ENCODE measurements around the gene FAM83G. TPM values are rescaled to one million over a fixed set of nuclear protein-coding genes. Genes with fewer than 3 reads are reported as not detected.
"Not testable (repeated sequence)": the region's sequence is repeated elsewhere in the genome, so short reads cannot be mapped to it uniquely, and the experiment has no call there.

FAM83G gene, protein sequence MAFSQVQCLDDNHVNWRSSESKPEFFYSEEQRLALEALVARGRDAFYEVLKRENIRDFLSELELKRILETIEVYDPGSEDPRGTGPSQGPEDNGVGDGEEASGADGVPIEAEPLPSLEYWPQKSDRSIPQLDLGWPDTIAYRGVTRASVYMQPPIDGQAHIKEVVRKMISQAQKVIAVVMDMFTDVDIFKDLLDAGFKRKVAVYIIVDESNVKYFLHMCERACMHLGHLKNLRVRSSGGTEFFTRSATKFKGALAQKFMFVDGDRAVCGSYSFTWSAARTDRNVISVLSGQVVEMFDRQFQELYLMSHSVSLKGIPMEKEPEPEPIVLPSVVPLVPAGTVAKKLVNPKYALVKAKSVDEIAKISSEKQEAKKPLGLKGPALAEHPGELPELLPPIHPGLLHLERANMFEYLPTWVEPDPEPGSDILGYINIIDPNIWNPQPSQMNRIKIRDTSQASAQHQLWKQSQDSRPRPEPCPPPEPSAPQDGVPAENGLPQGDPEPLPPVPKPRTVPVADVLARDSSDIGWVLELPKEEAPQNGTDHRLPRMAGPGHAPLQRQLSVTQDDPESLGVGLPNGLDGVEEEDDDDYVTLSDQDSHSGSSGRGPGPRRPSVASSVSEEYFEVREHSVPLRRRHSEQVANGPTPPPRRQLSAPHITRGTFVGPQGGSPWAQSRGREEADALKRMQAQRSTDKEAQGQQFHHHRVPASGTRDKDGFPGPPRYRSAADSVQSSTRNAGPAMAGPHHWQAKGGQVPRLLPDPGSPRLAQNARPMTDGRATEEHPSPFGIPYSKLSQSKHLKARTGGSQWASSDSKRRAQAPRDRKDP
- total RNA-seq (2014; rRNA removed; shearing (Covaris generic)), result 38.9 and 44.6 TPM in 2 replicates

DNA sequence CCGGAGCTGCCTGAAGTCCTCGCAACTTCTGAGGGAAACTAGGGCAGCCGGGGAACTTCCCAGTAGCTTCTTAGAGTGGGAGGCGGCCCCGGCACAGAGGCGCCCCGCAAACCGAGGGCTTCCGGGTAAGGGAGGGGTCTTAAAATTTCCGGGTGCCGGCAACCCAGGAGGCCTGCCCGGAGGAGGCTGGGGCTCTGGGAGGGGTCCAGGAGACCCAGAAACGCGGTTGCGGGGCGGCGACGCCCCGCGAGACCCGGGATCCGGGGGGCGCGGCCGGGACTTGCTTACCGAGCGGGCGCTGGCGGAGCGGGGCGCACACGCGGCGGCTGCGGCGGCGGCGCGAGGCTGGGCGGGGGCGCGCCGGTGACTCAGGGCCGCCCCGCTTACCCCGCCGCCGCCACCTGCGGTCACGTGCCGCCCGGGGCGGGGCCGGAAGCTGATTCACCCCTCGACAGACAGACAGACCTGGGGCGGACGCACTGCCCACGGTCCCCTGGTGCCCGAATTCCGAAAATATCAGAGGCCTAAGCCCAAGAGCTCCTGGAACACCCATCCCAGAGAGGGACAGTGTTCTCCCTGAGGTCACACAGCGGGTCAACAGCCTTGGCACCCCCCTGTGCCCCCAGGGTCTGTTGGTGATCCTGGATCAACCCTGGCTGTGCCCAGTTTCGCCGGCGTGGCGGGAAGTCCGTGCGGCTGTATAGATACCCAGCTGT is at the start of gene FAM83G:
Gene FAM83G, minus strand, starts transcription at position 344 of the 716 bp plus-strand sequence. CDS start 723 bp downstream, outside the sequence.
- peak; percentile 70 for DNase-seq (ENCODE audit: low spot score)

DNA sequence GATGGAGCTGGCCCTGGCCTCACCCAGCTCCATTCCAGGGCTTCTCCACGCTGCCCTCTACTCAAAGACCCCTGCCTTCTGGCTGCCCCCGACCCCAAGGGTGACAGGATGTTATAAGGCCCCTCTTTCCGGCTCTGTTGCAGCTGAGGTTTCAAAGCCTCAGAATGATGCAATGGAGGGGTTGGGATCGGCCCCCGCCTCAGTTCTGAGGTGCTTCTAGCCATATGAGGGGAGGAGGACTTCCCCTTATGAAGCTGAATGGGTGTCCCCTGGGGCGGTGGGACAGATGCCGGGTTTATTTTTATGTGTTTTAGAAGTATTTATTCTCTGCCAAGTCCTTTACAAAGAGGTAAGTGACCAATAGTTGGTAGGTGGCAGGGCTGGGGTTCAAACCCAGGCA is 44.3 kb upstream of the FAM83G start:
- DNase-seq (ENCODE audit: low spot score), result not testable (repeated sequence)

GRCh38 chr17:19047510-19047909 is 42.9 kb upstream of the FAM83G start:
- DNase-seq (ENCODE audit: low spot score), result not testable (repeated sequence)

DNA sequence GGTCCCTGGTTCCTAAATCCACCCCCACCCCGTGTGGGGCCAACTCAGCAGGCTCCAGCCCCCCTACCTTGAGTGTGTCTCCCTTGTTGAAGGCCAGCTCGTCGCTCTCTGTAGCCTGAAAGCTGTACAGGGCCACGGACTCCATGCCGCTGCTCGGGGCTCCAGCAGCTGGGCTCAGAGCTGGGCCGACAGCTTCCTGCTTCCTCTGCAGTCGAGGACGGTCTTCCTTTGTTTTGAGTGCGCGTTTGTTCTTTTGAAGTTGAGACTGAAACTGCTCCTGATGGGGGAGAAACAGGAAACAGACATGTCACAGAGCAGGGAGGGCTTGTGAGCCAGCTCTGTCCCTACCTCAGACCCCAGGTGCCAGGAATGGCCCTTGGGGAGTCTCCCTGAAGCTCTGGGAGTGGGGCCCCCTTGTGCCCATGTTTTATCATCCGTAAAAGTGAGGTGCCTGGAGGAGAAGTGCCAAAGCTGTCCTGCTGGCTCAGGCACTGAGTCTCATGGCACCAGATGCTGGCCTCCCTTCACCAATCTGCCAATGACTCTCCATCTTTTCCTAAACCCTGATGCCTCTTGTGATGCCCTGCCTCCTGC is 42.3 kb upstream of the FAM83G start, which contains the start of gene GRAP:
Gene GRAP, minus strand, starts transcription at position 176 of the 594 bp plus-strand sequence. Its CDS starts 31 bp downstream, at position 145.
- DNase-seq (ENCODE audit: low spot score), result not testable (repeated sequence)

DNA sequence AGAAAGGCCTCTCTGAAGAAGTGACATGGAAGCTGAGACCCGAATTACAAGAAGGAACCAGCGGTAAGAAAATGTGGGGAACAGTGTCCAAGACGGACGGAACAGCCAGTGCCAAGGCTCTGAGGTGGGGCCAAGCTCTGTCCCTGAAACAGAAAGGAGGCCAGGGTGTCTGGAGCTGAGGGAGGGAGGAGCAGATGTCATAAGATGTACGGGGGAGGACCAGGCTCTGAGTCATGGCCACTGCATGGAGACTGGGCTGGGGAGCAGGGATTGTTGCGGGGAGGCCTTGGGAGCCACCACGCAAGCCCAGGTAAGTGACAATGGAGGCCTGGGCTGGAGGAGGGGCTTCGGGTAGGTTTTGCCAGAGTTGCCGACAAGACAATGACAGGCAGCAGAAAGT is 40.1 kb upstream of the FAM83G start:
- DNase-seq (ENCODE audit: low spot score), result not testable (repeated sequence)

GRCh38 chr17:19043032-19043431 is 38.5 kb upstream of the FAM83G start:
- not testable (repeated sequence) for DNase-seq (ENCODE audit: low spot score)

DNA sequence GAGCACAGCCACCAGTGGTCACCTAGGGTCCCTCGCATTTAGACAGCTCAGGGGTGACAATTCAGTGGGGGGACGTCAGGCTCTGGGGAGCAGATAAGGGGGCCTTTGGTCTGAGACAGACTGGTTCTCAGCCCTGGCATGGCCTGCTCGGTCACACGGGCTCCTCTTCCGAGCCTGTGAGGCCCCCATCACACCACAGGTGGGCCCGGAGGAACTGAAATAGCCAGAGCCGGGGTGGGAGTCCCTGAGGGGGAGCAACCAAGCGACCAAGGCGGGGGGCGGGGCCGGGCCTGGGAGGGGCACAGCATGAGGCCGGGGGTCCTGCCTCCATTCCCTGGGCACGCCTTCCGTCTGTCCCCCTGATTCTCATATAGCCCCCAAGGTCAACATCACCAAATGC is 37.8 kb upstream of the FAM83G start:
- DNase-seq (ENCODE audit: low spot score), result not testable (repeated sequence)

DNA sequence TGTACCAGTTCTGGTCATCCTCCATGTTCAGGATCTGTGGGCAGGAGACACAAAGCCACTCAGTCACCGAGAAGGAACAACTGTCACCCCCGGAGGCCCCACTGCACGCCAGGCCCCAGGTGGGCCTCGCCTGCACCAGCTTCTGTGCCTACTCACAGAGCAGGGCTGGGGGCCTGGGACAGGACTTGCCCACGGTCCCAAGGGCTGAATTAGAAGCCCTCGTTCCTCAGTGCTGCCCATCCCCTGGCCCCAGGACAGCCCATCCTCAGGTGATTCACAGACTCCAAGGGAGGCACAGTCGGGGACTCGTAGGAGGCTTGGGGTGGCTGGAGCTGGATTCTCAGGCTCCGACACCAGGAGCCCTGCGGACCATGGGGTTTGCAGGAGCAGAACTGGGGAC is 37.3 kb upstream of the FAM83G start:
- DNase-seq (ENCODE audit: low spot score), result not testable (repeated sequence)

- DNase-seq (ENCODE audit: low spot score), result not testable (repeated sequence)
Measured at GRCh38 chr17:19040350-19040749, 35.8 kb upstream of the FAM83G start.

DNA sequence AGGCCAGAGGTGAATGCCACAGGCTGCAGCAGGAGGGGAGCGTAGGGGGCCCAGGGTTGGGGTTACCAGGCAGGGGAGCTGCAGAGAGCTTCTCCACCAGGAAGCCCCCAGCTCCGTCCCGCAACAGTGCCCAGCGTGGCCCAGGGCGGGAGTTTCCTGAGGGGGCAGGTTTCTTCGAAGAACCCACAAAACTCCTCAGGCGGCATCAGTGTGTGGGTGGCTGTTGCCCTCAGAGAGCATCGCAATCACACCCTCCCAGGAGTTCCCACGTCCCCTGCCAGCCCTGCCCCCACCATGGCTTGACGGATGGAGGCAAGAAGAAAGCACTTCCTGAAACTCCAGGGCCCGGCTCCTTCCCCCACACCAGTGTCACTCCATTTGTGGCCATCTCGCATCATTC is 34.2 kb upstream of the FAM83G start:
- not testable (repeated sequence) for DNase-seq (ENCODE audit: low spot score)

DNA sequence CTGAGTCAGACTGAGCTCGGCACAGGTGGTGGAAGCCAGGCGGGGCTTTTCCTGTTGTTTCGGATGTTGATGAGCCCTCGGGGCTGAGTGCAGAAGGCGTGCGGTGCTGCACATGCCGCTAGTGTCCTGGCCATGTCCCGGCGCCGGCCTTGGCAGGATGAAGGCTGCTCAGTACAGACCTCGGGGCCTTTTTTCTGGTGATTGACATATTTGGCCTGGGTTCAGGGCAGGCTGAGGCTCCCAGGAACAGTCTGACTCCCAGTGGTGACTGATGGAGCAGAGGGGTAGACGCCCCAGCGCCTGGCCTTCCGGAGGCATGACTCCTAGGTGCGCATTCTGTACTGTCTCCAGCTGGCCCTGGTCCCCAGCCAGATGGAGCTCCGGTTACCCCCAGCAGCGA is 33.4 kb upstream of the FAM83G start:
- DNase-seq (ENCODE audit: low spot score), result not testable (repeated sequence)

DNA sequence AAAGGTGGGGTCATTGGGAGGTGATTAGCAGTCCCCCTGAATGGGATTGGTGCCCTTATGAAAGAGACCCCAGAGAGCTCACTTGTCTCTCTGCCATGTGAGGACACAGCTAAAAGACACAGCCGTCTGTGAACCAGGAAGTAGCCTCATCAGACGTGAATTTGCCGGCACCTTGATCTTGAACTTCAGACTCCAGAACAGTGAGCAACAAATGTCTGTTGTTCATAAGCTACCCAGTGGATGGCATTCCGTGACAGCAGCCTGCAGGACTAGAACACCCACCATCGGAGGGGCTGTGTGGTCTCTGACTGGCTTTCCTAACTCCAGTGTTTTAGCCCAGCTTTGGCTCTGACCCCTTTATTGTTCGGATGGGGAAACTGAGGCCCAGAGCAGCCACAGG is 33.0 kb upstream of the FAM83G start:
- DNase-seq (ENCODE audit: low spot score), result not testable (repeated sequence)

DNA sequence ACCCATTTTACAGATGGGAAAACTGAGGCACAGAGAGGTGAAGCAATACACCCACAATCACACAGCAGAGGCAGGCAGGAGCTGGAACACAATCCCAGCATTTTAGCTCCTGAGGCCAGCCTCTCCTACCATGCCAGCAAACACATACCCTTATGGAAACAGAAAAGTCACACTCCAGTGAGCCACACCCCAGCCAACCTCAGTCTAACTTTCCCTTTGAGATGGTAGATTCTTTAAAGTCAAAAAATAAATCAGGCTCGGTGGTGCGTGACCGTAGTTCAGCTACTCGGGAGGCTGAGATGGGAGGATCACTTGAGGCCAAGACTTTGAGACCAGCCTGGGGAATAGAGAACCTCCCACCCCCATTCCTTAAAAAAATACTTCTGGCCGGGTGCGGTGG is 31.6 kb upstream of the FAM83G start:
- not testable (repeated sequence) for DNase-seq (ENCODE audit: low spot score)

GRCh38 chr17:19032377-19032988 is 27.9 kb upstream of the FAM83G start:
- not testable (repeated sequence) for DNase-seq (ENCODE audit: low spot score)

- DNase-seq (ENCODE audit: low spot score), result not testable (repeated sequence)
Measured at GRCh38 chr17:19031729-19032128, 27.2 kb upstream of the FAM83G start.

DNA sequence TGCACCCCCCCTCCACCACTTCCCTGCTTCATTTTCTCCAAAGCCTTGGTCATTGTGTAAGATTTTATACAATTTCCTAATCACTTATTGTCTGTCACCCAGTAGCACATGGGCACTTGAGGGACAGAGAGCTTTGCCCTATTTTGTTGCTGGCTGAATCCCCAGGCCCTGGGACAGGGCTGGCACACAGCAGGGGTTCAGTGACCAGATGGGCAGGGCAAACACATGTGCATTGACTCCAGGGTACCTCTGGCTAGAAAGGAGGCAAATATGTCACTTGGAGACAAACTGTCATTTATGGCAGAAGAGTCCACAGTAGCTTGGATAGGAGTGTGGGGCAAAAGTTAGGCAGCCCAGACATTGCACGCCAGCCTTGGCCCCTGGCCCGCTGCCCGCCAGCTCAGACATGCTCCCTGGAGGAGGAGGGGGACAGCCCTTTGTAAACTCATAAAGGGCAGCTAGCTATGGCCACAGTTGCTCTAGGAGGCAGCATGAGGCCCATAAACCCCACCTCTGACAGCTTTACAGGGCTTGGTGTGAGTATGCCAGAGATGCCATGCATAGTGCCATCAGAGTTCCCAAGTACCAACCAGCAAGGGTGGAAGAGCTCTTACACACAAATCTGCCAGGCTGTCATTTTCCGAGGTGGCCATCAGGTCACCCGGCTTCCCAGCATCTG is 26.3 kb upstream of the FAM83G start:
- not testable (repeated sequence) for DNase-seq (ENCODE audit: low spot score)

DNA sequence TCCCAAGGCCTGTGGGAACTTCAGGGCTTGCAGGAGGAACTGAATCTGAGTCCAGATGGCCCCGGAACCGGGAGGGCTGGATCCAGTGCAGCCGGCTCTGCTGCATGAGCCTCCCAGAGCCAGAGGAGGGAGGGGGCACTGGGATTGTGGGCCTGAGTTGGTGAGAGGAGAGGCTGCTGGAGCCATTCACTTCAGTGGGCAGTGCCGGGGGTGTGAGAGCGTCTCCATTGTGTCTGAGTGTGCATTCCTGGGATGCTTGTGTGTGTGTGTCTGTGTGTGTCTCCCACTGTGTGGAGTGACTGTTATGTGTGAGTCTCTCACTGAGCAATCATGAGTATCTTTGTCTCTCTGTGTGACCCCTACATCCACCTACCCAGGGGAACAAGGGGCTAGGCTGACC is 25.2 kb upstream of the FAM83G start:
- not testable (repeated sequence) for DNase-seq (ENCODE audit: low spot score)

DNA sequence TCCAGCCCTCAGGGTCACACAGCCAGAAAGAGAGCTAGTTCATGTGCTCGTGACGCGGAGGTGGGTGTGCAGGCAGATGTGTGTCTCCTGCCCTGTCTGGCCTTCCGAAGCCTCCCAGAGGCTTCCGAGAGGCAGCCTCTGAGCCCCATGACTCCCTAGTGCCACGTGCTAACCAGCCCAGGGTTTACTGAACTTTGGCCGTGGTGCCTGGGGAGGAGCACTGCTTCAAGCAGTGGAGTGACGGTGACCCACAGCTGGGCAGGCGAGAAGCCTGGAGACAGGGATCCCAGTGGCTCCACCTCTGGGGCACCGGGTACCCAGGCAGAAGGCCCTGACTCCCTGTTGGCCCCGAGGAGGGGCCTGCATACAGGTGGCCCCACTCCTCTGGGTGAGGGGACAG is 24.1 kb upstream of the FAM83G start:
- DNase-seq (ENCODE audit: low spot score), result not testable (repeated sequence)

DNA sequence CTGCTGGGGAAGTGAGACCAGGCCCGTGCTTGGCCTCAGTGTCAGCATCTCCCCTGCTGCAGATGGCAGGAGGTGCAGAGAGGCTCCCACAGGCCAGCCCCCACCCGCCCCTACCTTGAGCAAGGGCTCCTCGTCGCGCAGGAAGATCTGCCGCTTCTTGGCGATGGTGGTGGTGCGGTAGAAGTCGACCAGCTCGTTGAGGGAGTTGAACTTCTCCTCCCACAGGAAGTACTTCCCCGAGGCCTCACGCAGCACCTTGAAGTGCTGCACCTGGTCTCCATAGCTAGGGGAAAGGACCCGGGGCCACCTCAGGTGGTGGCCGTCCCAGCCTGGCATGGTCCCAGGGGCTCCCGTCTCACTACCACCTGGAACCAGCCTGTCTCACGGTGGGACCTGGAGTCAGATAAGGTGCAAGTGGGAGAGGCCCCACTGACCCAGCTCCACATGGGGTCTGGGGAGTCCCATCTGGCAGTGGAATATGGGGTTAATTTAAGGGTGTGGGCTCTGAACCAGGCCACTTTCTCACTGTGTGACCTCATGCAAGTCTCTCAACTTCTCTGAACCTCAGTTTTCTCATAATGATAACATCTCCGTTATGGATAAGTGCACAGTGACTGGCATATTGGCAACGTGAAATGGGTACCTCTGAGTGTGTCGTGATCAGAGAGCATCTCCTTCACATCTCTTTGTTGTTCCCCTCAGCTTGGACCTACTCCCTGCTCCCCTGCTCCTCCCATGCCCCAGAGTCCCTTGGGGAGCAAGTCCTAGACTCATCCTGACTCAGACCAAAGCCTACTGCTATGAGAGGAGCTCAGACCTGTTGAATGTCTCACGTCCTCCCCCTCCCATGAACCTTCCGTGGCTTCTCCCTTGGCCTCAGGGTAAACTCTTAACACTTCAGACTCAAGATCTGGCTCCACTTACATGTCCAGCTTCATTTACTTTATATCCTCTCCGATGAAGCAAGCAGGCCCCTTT is 19.8 kb upstream of the FAM83G start:
- no peak for DNase-seq (ENCODE audit: low spot score)

Data from HT-29 (cell line).